ENCODE results near the gene ISM1.

- TF ChIP-seq CTCF (IDR thresholded peaks at IDR 0.05; ENCODE audit: low read length) (no peak), EZH2 (optimal IDR thresholded peaks at IDR 0.05; ENCODE audit: low read depth, low read length) (no peak)
Observed at GRCh38 chr20:13221673-13222318, 722 bp downstream of the ISM1 start.

Data from MM.1S (cell line).